Fibroblast of lung (primary cell): ENCODE results near the gene ZNF318. TPM values are rescaled to one million over a fixed set of nuclear protein-coding genes. Genes with fewer than 3 reads are reported as not detected.
"Not testable (repeated sequence)": the region's sequence is repeated elsewhere in the genome, so short reads cannot be mapped to it uniquely, and the experiment has no call there.

ENCODE experiments used
- DNase-seq, 2 donors: peaks; one replicate each; pipeline versions ENCODE4 v3.0.0 to v3.0.0-alpha.2; 2010; ENCODE audit warnings: low read depth in 2 of 2
- H2AFZ ChIP-seq: 2 replicates; pipeline ENCODE4 v1.5.1; 2012; ENCODE audit warnings: low read length, control low read depth, inconsistent platforms
- H3K27ac ChIP-seq: 2 replicates; pipeline ENCODE4 v1.5.1; 2011; ENCODE audit warnings: low read length, control low read depth; ENCODE audit not compliant: insufficient read depth
- H3K27me3 ChIP-seq: 2 replicates; pipeline ENCODE4 v1.5.1; 2011; ENCODE audit warnings: mild to moderate bottlenecking, low read length; ENCODE audit not compliant: control insufficient read depth, insufficient read depth
- H3K36me3 ChIP-seq: 2 replicates; pipeline ENCODE4 v1.5.1; 2011; ENCODE audit warnings: low read length; ENCODE audit not compliant: control insufficient read depth, insufficient read depth
- H3K4me1 ChIP-seq: 2 replicates; pipeline ENCODE4 v1.5.1; 2011; ENCODE audit warnings: low read length; ENCODE audit not compliant: control insufficient read depth, insufficient read depth; ENCODE audit errors: extremely low read depth
- H3K4me2 ChIP-seq: 2 replicates; pipeline ENCODE4 v1.5.1; 2011; ENCODE audit warnings: low read length, control low read depth; ENCODE audit not compliant: insufficient read depth; ENCODE audit errors: extremely low read depth
- H3K4me3 ChIP-seq, 4 experiments: fragments of 200-600 bp in 1 of 4; sonication (generic) in 1 of 4; replicated peaks in 1 of 4; 2 replicates each; pipeline ENCODE4 v1.5.1; 2011 to 2016; ENCODE audit warnings: low read length in 4 of 4, low read depth in 3 of 4, mild to moderate bottlenecking in 3 of 4, control low read depth in 2 of 4, inconsistent platforms in 1 of 4, mixed read lengths in 1 of 4; ENCODE audit not compliant: insufficient read depth in 1 of 4; ENCODE audit errors: control extremely low read depth in 1 of 4
- H3K79me2 ChIP-seq: 2 replicates; pipeline ENCODE4 v1.5.1; 2012; ENCODE audit warnings: mild to moderate bottlenecking, low read length, inconsistent platforms; ENCODE audit not compliant: control insufficient read depth, insufficient read depth
- H3K9ac ChIP-seq: 2 replicates; pipeline ENCODE4 v1.5.1; 2011; ENCODE audit warnings: mild to moderate bottlenecking, low read length, control low read depth; ENCODE audit not compliant: insufficient read depth
- H3K9me3 ChIP-seq: 2 replicates; pipeline ENCODE4 v1.5.1; 2012; ENCODE audit warnings: low read depth, low read length; ENCODE audit not compliant: control insufficient read depth, insufficient read depth
- H4K20me1 ChIP-seq: 2 replicates; pipeline ENCODE4 v1.5.1; 2011; ENCODE audit warnings: low read length; ENCODE audit not compliant: control insufficient read depth, insufficient read depth; ENCODE audit errors: extremely low read depth
- CTCF ChIP-seq, 2 donors: IDR thresholded peaks in 1 of 2; conservative IDR thresholded peaks in 1 of 2; 1 replicate in 1 of 2; 2 replicates in 1 of 2; pipeline ENCODE4 v1.5.1; 2011 to 2012; ENCODE audit warnings: low read length in 2 of 2, control low read depth in 1 of 2, inconsistent platforms in 1 of 2, low read depth in 1 of 2, mild to moderate bottlenecking in 1 of 2
- EZH2 ChIP-seq: IDR thresholded peaks from 2 replicates; pipeline ENCODE4 v1.5.1; 2012; ENCODE audit warnings: low read length, control low read depth, mild to moderate bottlenecking; ENCODE audit errors: missing control alignments
- polyA plus RNA-seq, 2 donors: library from polyadenylated mRNA; depleted of rRNA in 1 of 2; stranded (reverse) in 1 of 2; unstranded in 1 of 2; fragments of >200 nt; gene quantifications; 2 replicates each; pipeline ENCODE4 v1.2.1, GENCODE V29; 2011 to 2012; ENCODE audit warnings: missing spikeins in 1 of 2
- total RNA-seq: library from RNA; depleted of rRNA; stranded (reverse); fragments of >200 nt; gene quantifications from 2 replicates; pipeline ENCODE4 v1.2.1, GENCODE V29; 2014

The ZNF318 gene
- total and polyA plus RNA-seq, 2 donors (not counting 1 experiment from before 2014, with no cell fraction given): 6.1 to 8.6 TPM

- Histone ChIP-seq H3K36me3 (no peaks in the 10 kb centered on the region), H3K4me3 (no peak overlapping the region)
Observed at GRCh38 chr6:43395776-43396175, 26.3 kb upstream of the ZNF318 start.

GRCh38 chr6:43394982-43395381 lies 25.5 kb upstream of the ZNF318 start:
- TF ChIP-seq EZH2: no peak
- TF ChIP-seq CTCF (conservative IDR thresholded peaks at IDR 0.05 in 1 of 2, IDR thresholded peaks at IDR 0.05 in 1 of 2; ENCODE audit: low read depth in 1 of 2, low read length in 2 of 2): no peak
- Histone ChIP-seq H3K4me1 (no peaks in the 10 kb centered on the region), H3K4me3 (no peak overlapping the region), H3K27me3 (peaks cover 18% of the 10 kb centered on the region), H3K79me2 (no peaks in the 10 kb centered on the region), H4K20me1 (no peaks in the 10 kb centered on the region), H3K9ac (no peak overlapping the region), H3K27ac (no peak overlapping the region), H3K4me2 (no peak overlapping the region), H2AFZ (no peak overlapping the region), H3K36me3 (no peaks in the 10 kb centered on the region), H3K9me3 (no peaks in the 10 kb centered on the region)
- DNase-seq: no peak

More at GRCh38 chr6:43395776-43396175, 26.3 kb upstream of the ZNF318 start:
- H4K20me1 ChIP-seq: no peaks in the 10 kb centered on the region
- no peaks in the 10 kb centered on the region for H3K9me3 ChIP-seq
- H3K27me3 ChIP-seq: peaks cover 15% of the 10 kb centered on the region
- no peak overlapping the region for H3K4me2 ChIP-seq
- TF ChIP-seq CTCF (conservative IDR thresholded peaks at IDR 0.05 in 1 of 2, IDR thresholded peaks at IDR 0.05 in 1 of 2; ENCODE audit: low read depth in 1 of 2, low read length in 2 of 2): no peak
- TF ChIP-seq EZH2: no peak
- H3K79me2 ChIP-seq: no peaks in the 10 kb centered on the region
- H3K9ac ChIP-seq: no peak overlapping the region
- H2AFZ ChIP-seq: no peak overlapping the region
- H3K4me1 ChIP-seq: no peaks in the 10 kb centered on the region
- no peak overlapping the region for H3K27ac ChIP-seq
- no peak for DNase-seq

- no peak overlapping the region for H3K4me2 ChIP-seq
- H3K36me3 ChIP-seq: no peaks in the 10 kb centered on the region
- H3K79me2 ChIP-seq: no peaks in the 10 kb centered on the region
- H4K20me1 ChIP-seq: no peaks in the 10 kb centered on the region
- H3K9ac ChIP-seq: no peak overlapping the region
- no peak for DNase-seq
- H3K27ac ChIP-seq: no peak overlapping the region
- no peaks in the 10 kb centered on the region for H3K4me1 ChIP-seq
- no peak overlapping the region for H3K4me3 ChIP-seq
- no peaks in the 10 kb centered on the region for H3K9me3 ChIP-seq
- TF ChIP-seq CTCF (conservative IDR thresholded peaks at IDR 0.05 in 1 of 2, IDR thresholded peaks at IDR 0.05 in 1 of 2; ENCODE audit: low read depth in 1 of 2, low read length in 2 of 2) (no peak), EZH2 (no peak)
- H2AFZ ChIP-seq: no peak overlapping the region
- peaks cover 15% of the 10 kb centered on the region for H3K27me3 ChIP-seq
Observed at GRCh38 chr6:43393602-43394001, 24.2 kb upstream of the ZNF318 start.

GRCh38 chr6:43393133-43393532 lies 23.7 kb upstream of the ZNF318 start:
- H4K20me1 ChIP-seq, H3K36me3 ChIP-seq, H3K79me2 ChIP-seq, H3K9ac ChIP-seq, H3K4me3 ChIP-seq, H3K4me1 ChIP-seq, H2AFZ ChIP-seq, H3K27ac ChIP-seq, H3K4me2 ChIP-seq, H3K9me3 ChIP-seq, DNase-seq: not testable (repeated sequence)
- peaks cover 15% of the 10 kb centered on the region for H3K27me3 ChIP-seq
